HL-60/S4 (cell line): ENCODE results near the gene USP10.

Experiments used
- in situ Hi-C: fragments of 300-500 bp; cut with MboI; formaldehyde crosslinking; loops from 2 replicates; pipeline ENCODE4 v1.14.3; 2022; ENCODE audit warnings: low sequenced_read_pairs

USP10 gene

DNA sequence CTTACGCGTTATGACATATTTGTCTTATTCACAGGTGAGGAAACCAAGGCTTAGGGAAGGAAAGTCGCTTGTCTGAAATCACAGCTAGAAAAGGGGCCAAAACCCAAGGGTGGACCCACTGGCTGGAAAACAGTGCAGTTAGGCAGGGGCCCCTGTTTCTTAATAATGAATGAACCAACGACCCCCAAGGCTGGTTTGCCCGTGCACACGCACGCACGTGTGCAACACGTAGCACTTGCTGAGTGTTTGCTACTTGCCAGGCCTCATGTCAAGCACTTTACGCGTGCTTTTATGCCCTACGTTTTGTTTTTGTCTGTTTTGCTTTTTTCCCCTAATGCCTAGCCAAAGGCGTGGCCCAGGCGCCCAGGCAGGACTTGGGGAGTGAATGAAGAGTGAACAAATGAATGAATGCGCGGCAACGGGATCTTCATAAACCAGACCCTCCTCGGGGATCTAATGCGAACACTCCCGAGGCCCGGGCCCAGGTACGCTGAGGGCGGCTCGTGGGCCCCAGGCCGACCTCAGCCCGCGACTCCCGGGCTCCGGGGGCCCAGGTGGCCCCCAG, 571 bp upstream of the USP10 start:
- in situ Hi-C loops = no loop called here

DNA sequence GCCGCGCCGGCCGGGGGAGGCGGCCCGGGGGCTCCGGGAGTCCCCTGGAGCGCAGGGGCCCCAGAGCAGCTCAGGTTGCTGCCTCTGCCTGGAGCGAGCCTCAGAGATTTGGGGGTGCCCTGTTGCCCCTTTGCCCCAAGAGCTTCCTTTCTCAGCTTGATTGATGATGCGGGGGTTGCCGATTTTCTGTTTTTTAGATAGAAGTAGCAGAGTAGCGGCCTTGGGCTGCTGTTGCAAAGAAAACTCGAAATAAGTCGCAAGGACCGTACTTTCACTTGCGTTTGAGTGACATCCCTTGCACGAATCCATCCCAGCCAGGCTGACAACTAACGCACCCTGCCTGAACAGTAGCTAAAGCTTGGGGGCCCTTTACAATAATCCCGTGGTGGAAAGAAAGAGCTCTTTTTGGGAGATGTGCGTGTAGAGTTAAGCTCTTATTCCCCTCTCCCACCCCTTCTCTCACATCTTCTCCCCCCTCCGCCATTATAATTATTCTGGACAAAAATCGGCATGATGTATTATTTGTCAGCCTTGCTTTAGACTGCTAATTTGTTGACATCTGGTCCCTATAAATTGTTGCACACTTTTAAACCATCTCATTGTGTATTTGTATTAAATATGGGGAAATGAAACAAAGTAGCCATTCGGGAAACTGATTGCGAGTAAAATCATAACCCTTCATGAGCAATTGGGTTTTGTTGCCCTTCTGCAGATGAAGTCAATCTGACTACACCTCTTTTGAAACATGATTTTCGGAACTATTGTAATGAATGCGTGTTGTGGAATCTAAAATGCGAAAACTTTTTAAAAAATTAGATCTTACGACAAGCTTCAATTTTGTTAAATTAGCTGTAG, 873 bp downstream of the USP10 start:
- in situ Hi-C loops = no loop called here

DNA sequence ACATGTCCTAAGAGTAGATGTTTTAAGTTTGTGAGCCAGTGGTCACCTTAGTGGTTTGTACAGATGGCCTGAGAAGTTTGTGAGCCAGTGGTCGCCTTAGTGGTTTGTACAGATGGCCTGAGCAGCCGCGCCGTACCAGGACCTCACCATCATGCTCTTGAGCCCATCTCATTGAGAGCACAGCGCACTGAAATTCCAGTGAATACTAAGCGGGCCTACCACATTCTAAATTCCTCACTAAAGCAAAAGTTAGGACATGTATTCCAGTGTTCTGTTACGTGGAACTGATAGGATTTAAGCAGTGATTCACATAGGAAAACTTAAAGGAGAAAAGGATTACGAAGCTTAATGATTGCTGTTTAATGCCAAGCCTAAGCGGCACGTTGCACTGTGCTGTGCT, 3.9 kb downstream of the USP10 start:
- in situ Hi-C loops = no loop called here

DNA sequence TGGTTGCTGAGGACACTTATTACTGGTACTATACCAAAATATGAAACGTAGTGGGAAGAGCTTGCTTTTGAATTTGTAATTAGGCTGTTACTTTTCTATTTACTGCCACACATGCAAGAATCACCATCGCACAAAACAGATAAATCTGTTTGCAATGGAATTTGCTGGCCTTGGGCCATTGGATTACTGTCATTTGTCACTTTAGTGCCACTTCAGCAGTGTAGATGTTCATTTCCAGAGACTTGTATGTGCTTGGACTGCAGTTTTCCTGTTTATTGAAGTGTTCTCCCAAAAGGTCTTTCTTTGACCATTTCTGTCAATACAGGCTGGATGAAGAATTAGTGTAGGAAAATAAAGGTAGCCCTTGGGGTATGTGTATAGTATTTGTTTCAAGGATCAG, 4.5 kb downstream of the USP10 start:
- in situ Hi-C loops = no loop called here

DNA sequence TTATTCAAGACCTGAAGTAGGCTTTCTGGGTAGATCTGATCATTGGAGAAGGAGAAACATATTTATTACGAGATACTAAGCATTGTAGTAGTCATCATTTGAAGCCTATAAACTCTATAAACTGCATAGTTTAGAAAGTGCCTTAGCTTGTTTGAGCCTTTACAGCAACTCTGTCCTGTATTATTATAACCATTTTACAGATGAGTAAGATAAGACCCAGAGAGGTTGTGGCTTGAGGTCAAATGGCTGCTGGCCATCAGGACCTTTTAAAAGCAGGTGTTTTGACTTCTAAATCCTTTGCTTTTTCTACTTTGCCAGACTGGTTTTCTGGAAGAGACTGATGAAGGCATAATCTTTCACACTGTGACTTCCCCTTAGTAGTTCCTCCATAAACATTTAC, 7.1 kb downstream of the USP10 start:
- in situ Hi-C loops = no loop called here

DNA sequence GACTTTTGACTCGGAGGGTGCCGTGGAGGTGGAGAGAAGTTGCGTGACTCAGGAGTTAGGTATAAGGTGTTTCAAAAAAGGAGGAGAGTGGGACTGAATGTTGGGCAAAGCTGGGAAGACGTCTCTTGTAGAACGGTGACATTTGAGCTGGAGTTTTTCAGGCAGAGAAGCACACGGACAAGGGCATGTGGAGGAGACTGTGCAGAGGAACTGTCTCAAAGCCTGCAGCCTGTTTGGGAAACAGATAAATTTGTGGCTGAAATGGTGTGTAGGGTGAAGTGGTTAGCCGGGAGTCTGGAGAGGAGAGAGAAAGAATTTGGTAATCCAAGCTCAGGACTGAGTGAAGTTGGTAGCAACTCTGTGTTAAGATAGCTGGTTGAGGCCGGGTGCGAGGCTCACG, 9.8 kb downstream of the USP10 start:
- in situ Hi-C loops = no loop called here

DNA sequence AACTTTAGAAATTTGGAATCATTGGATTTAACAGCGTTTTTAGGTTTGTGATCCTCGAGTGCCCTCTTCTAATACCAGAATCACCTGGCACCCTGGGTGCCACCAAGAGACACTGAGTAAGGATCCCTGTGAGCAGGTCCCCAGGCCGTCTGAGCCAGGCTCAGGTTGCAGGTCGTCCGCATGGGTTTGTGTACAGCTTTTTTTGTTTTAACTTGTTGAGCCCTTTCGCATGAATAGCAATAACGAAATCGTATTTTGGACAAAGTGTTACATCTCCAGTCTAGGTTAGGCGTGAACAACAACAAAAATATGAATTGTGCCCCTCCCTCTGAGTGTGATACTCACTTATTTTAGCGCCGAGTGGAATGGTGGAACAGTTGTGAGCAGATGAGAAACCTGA, 10.9 kb downstream of the USP10 start:
- in situ Hi-C loops = no loop called here

DNA sequence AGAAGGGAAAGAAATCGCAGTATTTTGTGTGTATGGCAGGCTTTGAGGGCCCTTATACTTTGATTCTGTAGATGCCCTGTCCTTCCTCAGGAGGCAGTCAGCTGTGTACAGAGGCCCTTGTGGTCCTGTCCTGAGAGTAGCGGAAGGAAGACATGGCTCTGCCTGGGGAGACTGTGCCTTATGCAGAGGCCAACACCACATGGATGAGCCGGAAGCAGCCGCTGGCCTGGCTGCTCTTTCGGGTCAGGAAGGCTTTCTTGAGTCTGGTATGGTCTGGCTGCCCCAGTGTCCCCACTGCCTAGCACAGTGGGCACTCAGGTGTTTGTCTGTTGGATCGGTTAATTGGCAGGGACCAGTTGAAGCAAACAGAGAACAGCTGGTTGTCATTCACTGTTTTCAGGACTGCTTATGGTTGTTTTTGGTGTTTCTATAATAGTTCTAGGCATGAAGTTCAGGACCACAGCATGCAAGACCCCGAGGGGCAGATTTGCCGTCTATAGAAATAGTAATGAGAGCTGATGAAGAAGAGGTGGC, 12.4 kb downstream of the USP10 start:
- in situ Hi-C loops = no loop called here

DNA sequence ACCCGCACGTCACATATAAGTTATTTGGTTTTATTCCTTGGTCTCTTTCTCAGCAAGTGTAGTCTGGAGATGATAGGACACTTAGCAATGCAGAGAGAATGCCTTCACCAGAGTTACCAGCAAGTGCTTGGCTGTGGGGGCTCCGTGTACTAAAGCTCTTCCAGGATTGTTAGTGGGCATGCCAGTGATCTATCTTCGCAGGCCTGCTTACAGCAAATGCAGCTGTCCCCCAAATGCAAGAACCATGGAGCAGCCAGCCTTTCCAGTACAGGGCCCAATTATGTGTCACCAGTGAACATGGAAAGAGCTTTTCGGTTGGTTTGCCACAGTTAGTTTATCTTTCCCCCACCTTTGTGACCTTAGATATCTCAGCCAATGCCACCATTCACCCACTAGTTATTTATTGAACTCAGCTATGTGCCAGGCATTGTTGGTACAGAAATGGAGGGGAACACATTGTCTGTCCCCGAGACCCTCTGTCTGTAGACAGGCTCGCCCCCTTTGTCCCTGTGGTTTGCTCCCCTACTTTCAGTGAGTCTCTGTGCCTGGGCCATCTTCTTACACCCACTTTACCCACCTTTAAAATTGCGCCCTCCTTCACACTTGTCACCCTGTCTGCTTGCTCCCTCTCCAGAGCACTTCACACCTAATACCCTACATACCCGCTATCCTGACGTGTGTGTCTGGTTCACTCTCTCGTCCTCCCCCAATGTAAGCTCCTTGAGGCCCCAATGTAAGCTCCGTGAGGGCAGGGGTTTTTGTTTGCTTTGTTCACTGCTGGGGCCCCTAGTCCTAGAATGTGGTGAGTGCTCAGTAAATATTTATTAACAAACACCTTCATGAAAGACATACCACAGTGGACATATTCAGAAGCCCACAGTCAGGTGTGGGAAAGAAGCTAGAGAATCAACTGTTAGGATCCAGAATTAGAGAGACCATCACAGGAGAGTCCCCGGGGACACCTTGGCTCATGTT, 13.3 kb downstream of the USP10 start:
- in situ Hi-C loops = no loop called here

DNA sequence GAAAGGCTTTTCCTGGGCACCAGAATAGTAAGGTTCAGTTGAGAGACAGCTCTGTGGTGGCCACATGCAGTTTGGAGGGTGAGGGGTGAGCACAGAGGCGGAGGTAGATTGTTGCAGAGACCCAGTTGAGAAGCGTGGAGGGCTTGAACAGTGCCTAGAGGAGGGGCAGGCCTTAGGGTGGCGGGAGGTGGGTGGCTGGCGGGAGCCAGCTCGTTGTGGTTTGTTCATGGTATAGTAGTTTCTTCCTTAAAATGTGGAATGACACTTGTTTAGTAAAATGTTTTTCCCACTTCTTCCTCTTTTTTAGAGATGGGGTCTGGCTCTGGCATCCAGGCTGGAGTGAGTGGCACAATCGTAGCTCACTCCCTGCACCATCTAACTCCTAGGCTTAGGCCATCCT, 14.2 kb downstream of the USP10 start:
- in situ Hi-C loops = no loop called here

DNA sequence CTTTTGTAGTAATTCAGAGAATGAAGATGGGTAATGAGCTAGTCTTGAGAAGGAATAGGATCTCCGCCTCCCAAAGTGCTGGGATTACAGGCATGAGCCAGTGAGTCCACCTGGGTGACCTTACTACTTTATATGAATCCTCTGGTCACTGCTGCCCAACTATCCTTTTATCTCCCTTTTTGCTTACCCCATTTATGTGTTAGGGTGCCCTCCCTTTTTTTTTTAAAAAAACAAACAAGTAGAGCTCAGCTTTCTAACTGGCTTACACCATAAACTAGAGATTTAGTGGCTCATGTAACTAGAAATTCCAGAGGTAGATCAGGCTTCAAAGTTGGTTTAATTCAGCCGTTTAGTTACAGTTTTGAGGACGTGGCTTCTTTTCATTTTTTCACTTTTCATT, 15.6 kb downstream of the USP10 start:
- in situ Hi-C loops = no loop called here

DNA sequence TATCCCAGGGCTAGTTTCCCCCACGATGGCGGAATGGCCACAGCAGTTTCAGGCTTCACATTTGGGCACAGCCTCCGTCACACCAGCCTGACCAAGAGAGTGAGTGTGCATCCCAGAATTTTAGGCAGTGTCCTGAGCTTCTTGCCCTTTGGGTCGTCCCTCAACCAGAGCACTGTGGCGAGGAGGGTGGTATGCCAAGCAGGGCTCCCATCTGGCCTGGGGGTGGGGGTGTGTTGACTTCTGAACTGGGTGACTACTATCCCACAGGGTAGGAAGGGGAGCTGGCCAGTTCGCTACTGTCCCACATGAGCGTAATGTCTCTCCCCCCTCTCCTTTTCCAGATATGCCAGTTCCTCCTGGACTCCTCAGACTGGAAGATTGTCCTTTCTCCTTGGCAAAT, 16.1 kb downstream of the USP10 start:
- in situ Hi-C loops = no loop called here

DNA sequence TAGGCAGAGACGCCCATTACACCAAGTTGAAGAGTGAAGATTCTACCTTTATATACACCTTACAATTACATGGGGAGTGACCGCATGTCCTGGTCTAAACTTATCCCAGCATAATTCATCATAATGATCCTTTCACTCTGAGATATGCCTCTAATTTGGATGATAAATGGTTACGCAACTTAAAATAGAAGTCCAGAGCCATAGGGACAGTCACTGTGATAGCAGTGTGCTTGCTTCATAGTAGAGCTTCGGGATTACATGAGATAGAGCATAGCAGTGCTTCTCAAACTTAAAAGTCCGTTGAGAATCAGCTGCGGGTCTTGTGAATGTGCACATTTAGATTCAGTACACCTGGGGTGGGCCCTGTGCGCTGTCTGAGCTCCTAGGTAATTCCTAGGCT, 16.9 kb downstream of the USP10 start:
- in situ Hi-C loops = no loop called here

DNA sequence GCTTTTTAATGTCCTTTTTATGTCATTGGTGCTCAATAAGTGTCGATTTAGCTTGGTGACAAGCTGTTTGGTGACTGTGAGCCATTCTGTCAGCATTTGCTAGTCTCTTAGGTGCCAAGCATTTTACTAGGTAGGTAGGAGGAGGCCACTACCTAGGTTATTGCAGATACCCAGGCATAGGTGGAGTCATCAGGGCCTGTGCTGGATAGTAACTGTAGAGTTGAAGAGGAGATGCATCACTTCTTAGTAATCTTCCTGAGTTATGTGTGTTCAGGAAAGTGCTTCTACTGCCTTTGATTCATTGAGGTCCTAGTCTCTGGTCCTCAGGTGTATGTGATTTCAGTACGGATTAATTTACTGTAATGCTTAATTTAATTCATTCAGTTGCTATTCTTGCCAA, 17.7 kb downstream of the USP10 start:
- in situ Hi-C loops = no loop called here

DNA sequence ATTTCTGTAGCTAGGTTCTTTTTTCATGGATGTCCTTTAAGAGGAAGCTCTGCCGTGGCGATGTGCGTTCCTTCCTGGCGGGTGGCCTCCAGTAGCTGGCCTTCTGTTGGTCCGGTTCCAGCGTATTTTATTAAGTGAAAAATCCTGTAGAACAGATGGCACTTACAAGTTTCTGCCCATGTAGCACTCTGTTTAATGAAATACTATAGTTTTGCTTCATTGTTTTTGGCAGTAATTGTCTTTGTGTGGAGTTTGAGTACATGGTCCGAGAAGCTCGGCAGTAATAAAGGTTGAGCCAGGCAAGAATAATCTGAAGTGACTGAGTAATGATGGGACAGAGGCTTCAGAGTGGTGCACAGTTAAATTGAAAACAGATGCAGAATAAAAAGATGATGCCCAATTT, 20.4 kb downstream of the USP10 start:
- in situ Hi-C loops = loop anchor here (10.0 kb wide), 2 partner anchors 95 to 205 kb away; no protein-coding TSS in a partner anchor

DNA sequence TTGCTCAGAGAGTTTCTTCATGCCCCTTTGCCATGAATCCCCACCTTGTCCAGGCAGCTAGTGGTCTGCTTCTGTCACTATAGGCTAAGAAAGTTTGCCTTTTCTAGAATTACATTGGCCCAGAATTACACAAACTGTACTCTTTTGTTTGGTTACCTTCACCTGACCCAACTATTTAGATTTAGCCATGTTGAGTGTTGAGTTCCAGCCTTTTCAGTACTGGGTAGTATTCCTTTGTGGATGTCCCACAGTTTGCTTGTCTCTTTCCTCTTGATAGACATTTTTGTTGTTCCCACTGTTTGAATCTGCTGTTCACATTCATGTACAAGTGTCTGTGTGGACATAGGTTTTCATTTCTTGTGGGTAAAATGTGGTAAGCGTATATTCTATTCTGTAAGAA, 22.3 kb downstream of the USP10 start:
- in situ Hi-C loops = loop anchor here (10.0 kb wide), 2 partner anchors 97 to 207 kb away; no protein-coding TSS in a partner anchor

DNA sequence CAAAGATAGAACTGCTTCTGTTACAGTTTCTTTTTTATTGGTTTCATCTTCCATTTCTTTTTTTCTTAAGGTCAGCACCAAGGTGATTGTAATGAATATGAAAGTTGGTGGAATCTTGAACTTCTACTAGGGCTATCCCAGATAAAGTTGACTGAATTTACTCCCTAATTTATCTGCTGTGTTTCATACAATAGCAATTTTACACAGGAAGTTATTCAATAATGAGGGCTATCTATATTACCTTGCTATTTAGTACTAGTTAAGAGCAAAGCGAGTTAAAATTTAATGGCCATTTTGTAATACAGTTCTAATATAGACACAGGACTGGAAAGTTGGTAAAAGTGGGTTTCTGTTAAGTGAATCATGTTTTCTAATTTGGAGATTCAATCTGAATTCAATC, 24.1 kb downstream of the USP10 start:
- in situ Hi-C loops = loop anchor here (10.0 kb wide), 2 partner anchors 99 to 209 kb away; no protein-coding TSS in a partner anchor

DNA sequence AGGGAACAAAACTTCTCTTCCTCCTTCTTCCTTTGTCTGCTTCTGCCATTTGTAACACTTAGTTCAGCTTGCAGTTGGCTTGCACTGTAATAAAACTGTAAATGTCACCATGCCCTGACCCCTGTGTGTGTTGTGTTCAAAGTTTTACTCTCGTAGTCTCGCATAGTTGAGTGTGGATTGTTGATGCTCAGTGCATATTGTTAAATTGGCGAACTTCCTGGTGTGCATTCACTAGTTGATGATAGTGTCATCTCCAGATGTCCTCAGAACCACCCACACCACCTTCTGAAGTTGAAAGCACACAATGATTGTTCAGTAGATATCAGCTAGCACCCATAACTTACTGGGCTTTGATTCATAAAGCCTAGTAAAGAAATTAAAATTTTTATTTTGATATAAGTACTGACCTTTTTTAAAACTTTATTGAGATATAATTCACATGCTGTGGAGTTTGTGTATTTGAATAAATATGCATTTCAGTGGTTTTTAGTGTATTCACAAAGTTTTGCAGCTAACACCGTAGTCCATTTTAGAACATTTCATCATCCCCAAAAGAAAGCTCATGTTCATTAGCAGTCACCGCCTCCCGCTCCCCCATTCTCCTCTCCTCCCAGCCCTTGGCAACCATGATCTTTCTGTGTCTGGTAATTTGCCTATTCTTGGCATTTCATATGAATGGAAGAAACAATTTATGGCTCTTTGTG, 25.0 kb downstream of the USP10 start:
- in situ Hi-C loops = loop anchor here (10.0 kb wide), 2 partner anchors 100 to 210 kb away; no protein-coding TSS in a partner anchor

DNA sequence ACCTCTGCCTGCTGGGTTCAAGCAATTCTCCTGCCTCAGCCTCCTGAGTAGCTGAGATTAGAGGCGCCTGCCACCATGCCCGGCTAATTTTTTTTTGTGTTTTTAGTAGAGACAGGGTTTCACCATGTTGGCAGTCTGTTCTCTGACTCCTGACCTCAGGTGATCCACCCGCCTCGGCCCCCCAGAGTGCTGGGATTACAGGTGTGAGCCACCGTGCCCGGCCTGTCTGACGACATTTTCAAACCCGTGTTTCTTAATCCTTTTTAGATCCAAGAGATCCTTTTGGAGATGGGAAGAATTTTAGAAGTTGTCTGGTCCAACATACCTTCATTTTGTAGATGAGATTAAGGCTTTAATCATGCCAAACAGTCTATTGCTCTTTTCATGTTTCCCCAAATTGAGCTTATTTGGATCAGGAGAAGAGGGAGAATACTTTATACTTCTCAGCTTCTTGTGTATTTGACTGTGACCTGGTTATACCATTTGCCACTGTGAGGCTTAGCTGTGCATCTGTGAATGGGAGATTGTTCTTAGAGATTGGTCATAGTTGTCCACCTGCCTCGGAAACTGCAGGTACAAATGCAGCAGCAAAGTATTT, 25.8 kb downstream of the USP10 start:
- in situ Hi-C loops = loop anchor here (10.0 kb wide), 2 partner anchors 101 to 211 kb away; no protein-coding TSS in a partner anchor
